ENCODE data around the gene AGTPBP1. TPM values are rescaled to one million over a fixed set of nuclear protein-coding genes. Genes with fewer than 3 reads are reported as not detected.

The AGTPBP1 gene
- total and polyA plus RNA-seq, 2 experiments from 2014 or later: 6.6 to 12.9 TPM

GRCh38 chr9:85502815-85503655 is 238.7 kb downstream of the AGTPBP1 start:
- Histone ChIP-seq H3K4me3 (no peak overlapping the region), H2AFZ (no peak overlapping the region), H3K27ac (no peak overlapping the region), H3K79me2 (ENCODE audit: insufficient read depth) (no peaks in the 10 kb centered on the region), H3K36me3 (ENCODE audit: low read depth) (no peaks in the 10 kb centered on the region), H4K20me1 (ENCODE audit: insufficient read depth) (no peaks in the 10 kb centered on the region), H3K9ac (no peak overlapping the region), H3K4me2 (ENCODE audit: unreplicated experiment) (no peak overlapping the region), H3K27me3 (replicated peaks; ENCODE audit: insufficient read depth) (no peaks in the 10 kb centered on the region), H3F3A (ENCODE audit: insufficient read depth) (no peaks in the 10 kb centered on the region), H3K9me2 (ENCODE audit: insufficient read depth) (no peaks in the 10 kb centered on the region), H3K4me1 (ENCODE audit: insufficient read depth) (no peaks in the 10 kb centered on the region), H3K9me3 (ENCODE audit: low read depth) (no peaks in the 10 kb centered on the region)
- WGBS, 2 experiments (ENCODE audit: low coverage in 1 of 2, low lambda C conversion rate in 2 of 2, missing lambda C conversion rate in 2 of 2): 81 to 92% methylated on average over 4 of the region's 4 CpGs
- TF ChIP-seq EZH2phosphoT487 (IDR thresholded peaks at IDR 0.05; ENCODE audit: insufficient read depth, low read depth) (no peak), EZH2 (IDR thresholded peaks at IDR 0.05; ENCODE audit: insufficient read depth, poor library complexity, severe bottlenecking) (no peak)
- DNase-seq: no peak
- in situ Hi-C loops (cut with MboI): no loop called here

GRCh38 chr9:85501882-85502281 is 239.9 kb downstream of the AGTPBP1 start:
- no peak for TF ChIP-seq EZH2 (IDR thresholded peaks at IDR 0.05; ENCODE audit: insufficient read depth, poor library complexity, severe bottlenecking)
- no peak for TF ChIP-seq EZH2phosphoT487 (IDR thresholded peaks at IDR 0.05; ENCODE audit: insufficient read depth, low read depth)
- in situ Hi-C loops (cut with MboI): no loop called here
- Histone ChIP-seq H3K79me2 (ENCODE audit: insufficient read depth) (no peaks in the 10 kb centered on the region), H3K27me3 (replicated peaks; ENCODE audit: insufficient read depth) (no peaks in the 10 kb centered on the region), H3K4me1 (ENCODE audit: insufficient read depth) (no peaks in the 10 kb centered on the region), H3K4me3 (no peak overlapping the region), H3K36me3 (ENCODE audit: low read depth) (no peaks in the 10 kb centered on the region), H3K9me3 (ENCODE audit: low read depth) (no peaks in the 10 kb centered on the region), H4K20me1 (ENCODE audit: insufficient read depth) (no peaks in the 10 kb centered on the region), H2AFZ (no peak overlapping the region), H3F3A (ENCODE audit: insufficient read depth) (no peaks in the 10 kb centered on the region), H3K9ac (no peak overlapping the region), H3K4me2 (ENCODE audit: unreplicated experiment) (no peak overlapping the region), H3K27ac (no peak overlapping the region), H3K9me2 (ENCODE audit: insufficient read depth) (no peaks in the 10 kb centered on the region)
- no peak for DNase-seq
- 0% methylated on average over 1 of the region's 1 CpG for WGBS, 2 experiments (ENCODE audit: low coverage in 1 of 2, low lambda C conversion rate in 2 of 2, missing lambda C conversion rate in 2 of 2)

- Histone ChIP-seq H3K79me2 (ENCODE audit: insufficient read depth) (no peaks in the 10 kb centered on the region), H3K27me3 (replicated peaks; ENCODE audit: insufficient read depth) (no peaks in the 10 kb centered on the region), H3K27ac (no peak overlapping the region), H3K4me1 (ENCODE audit: insufficient read depth) (no peaks in the 10 kb centered on the region), H3K9ac (no peak overlapping the region), H3F3A (ENCODE audit: insufficient read depth) (no peaks in the 10 kb centered on the region), H3K36me3 (ENCODE audit: low read depth) (no peaks in the 10 kb centered on the region), H3K4me2 (ENCODE audit: unreplicated experiment) (no peak overlapping the region), H3K9me3 (ENCODE audit: low read depth) (no peaks in the 10 kb centered on the region), H4K20me1 (ENCODE audit: insufficient read depth) (no peaks in the 10 kb centered on the region), H3K4me3 (no peak overlapping the region), H2AFZ (no peak overlapping the region), H3K9me2 (ENCODE audit: insufficient read depth) (no peaks in the 10 kb centered on the region)
- in situ Hi-C loops (cut with MboI): no loop called here
- DNase-seq: no peak
- TF ChIP-seq EZH2phosphoT487 (IDR thresholded peaks at IDR 0.05; ENCODE audit: insufficient read depth, low read depth) (no peak), EZH2 (IDR thresholded peaks at IDR 0.05; ENCODE audit: insufficient read depth, poor library complexity, severe bottlenecking) (no peak)
- 22 to 25% methylated on average over 6 of the region's 6 CpGs for WGBS, 2 experiments (ENCODE audit: low coverage in 1 of 2, low lambda C conversion rate in 2 of 2, missing lambda C conversion rate in 2 of 2)
Observed at GRCh38 chr9:85501456-85501855, 240.3 kb downstream of the AGTPBP1 start.

Other genes with a start within 250 kb of the AGTPBP1 start
- gene NAA35, start 199.2 kb upstream of the AGTPBP1 start, total RNA-seq (2014; rRNA removed; shearing (Covaris generic)): 18.5 and 19.7 TPM in 2 replicates
- 21.5 and 22.0 TPM in 2 replicates for gene NAA35, start 199.2 kb upstream of the AGTPBP1 start, polyA plus RNA-seq (2016; fragmentation: Nextera tagmentation; extraction: Ambion mirVana)

Data from GM23248 (cell line).